GM12891 (cell line): ENCODE measurements around the gene CCDC9B.

ENCODE experiments used
- DNase-seq: peaks from one replicate; pipeline ENCODE4 v3.0.0; 2011; ENCODE audit warnings: low spot score; ENCODE audit not compliant: insufficient read length
- FAIRE-seq: peaks from 2 replicates; lab custom pipeline; 2011; peaks lifted over from hg19 to GRCh38; lab: Jason Lieb, UNC
- PAX5 ChIP-seq: IDR thresholded peaks from 2 replicates; pipeline ENCODE4 v1.6.1; 2011; ENCODE audit warnings: low read length, moderate library complexity, mild to moderate bottlenecking; ENCODE audit not compliant: insufficient read depth, severe bottlenecking
- POLR2A ChIP-seq: IDR thresholded peaks from 2 replicates; pipeline ENCODE4 v1.6.1; 2011; ENCODE audit warnings: low read depth, low read length, control low read depth
- POLR2AphosphoS5 ChIP-seq: IDR thresholded peaks from 2 replicates; pipeline ENCODE4 v1.6.1; 2011; ENCODE audit warnings: low read depth, low read length, control low read depth
- POU2F2 ChIP-seq: IDR thresholded peaks from 2 replicates; pipeline ENCODE4 v1.6.1; 2011; ENCODE audit warnings: low read depth, mild to moderate bottlenecking, control low read depth, low read length, moderate library complexity
- SPI1 ChIP-seq: IDR thresholded peaks from 2 replicates; pipeline ENCODE4 v1.6.1; 2011; ENCODE audit warnings: low read depth, low read length, control low read depth
- TAF1 ChIP-seq: IDR thresholded peaks from 2 replicates; pipeline ENCODE4 v1.6.1; 2011; ENCODE audit warnings: low read depth, low read length, control low read depth

Gene CCDC9B

DNA sequence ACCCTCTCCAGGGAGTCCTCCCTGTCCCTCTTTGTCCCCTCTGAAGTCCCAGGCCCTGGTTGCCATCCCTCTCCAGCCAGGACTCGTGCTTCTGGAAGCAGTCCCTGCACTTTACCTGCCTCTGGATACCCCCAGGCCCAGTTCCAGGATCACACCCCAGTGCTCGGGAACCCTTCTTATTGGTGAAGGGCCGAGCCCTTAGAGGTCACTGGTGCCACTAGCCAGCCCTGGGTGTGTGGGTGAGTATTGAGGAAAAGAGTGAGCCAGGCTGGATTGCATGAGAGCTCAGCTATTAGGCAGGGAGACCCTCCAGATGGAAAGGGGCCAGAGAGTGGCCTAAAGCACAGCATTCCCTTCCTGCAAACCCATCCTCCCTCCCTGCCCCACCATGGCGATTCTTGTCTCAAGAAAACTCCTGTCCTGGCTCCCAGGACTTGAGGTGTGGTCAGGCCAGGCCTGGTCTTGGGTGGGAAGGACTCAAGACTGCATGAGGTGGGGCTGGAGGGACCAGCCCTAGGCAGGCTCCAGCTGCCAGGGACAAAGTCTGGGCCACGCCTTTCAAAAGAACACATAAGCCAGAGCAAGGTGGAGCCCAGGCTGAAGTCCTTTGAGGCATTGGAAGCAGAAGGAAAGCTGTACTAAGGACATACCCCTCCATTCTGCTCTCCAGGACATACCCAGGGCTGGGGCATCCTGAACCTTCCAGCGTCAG, 5.3 kb upstream of the CCDC9B start:
- DNase-seq, result no peak
- TF ChIP-seq POU2F2 (no peak), POLR2AphosphoS5 (no peak), TAF1 (no peak), SPI1 (no peak), POLR2A (no peak), PAX5 (no peak)
- no peak for FAIRE-seq

- TF ChIP-seq SPI1 (no peak), POU2F2 (no peak), POLR2AphosphoS5 (no peak), PAX5 (no peak), POLR2A (no peak), TAF1 (no peak)
- FAIRE-seq (no peak), DNase-seq (no peak)
These were observed 4.6 kb upstream of the CCDC9B start for GRCh38 chr15:40345225-40345866.

DNA sequence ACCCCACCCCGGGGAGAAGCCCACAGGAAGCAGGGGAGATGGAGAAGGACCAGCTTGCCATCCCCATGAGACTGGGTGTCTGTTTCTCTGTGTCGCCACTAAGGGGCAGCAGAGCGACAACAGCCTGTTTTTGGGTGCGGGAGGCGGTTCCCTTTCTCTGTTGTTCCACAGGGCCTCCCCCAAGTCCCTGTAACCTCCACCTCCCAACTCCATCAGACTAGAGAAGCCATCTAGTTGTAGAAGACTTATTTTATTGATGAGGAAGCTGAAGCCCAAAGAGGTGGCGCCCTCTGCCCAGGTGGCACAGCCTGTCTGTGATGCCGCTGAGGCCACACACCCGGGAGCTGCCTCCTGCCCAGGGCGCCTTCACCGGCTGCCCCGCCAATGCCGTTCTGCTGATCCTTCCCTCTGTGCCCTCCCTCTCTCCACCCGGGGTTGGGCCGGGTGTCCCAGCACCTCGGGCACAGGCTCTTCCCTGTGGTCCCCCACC, 3.9 kb upstream of the CCDC9B start:
- peak; percentile 92 for FAIRE-seq
- peak; percentile 84 for DNase-seq
- TF ChIP-seq SPI1 (0 out of 2 replicates have a peak, but pooled peaks have one; percentile 15), POLR2AphosphoS5 (no peak), POU2F2 (no peak)

DNA sequence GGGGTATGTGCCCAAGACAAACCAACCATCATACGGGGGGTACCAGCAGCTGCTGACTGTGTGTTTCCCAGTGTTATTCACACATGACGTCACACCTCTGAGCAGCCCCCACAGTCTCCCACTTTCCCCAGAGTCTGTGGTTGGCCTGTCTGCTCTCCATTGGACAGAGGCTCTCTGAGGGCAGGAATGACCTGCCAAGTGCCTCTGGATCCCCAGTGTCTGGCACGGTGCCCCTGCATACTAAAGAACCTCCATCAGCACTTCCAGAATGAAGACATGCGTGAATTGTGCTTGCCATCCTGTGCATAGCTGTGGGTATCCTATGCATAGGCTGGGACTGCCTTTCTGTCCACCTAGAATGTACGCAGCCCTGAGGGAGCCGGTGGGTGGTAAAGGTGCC, 3.5 kb upstream of the CCDC9B start:
- FAIRE-seq (no peak), DNase-seq (no peak)
- TF ChIP-seq POU2F2 (no peak), PAX5 (no peak), TAF1 (no peak), POLR2AphosphoS5 (no peak)

DNA sequence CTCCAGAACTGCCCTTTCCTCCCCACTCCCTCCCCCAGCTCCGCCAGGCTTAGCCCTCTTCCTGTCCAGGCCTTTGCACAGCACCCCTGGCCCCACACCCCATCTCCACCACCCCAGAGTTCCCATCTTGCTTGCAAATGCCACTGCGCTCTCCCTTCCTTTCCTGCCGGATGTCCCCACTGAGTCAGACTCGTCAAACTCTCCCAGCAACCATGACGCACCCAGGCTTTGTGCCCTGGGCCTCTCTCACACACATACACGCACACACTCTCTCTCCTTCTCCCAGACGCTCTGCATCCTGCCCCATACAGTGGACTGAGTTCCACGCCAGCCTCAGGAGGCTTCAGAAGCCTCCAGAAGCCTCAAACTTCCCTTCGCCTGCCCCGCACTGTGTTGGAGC, 2.8 kb upstream of the CCDC9B start:
- DNase-seq, result no peak
- no peak for FAIRE-seq
- no peak for TF ChIP-seq PAX5
- TF ChIP-seq POU2F2, result no peak
- TF ChIP-seq TAF1, result no peak
- TF ChIP-seq POLR2A, result no peak
- TF ChIP-seq POLR2AphosphoS5, result no peak
- no peak for TF ChIP-seq SPI1

- no peak for TF ChIP-seq POLR2AphosphoS5
- TF ChIP-seq SPI1, result no peak
- TF ChIP-seq TAF1, result no peak
- no peak for TF ChIP-seq POU2F2
- FAIRE-seq, result no peak
- DNase-seq, result no peak
These were observed 1.9 kb upstream of the CCDC9B start for GRCh38 chr15:40342416-40343320.

- DNase-seq, result no peak
- no peak for TF ChIP-seq POLR2A
- no peak for TF ChIP-seq SPI1
- no peak for TF ChIP-seq PAX5
- no peak for TF ChIP-seq POU2F2
- FAIRE-seq, result no peak
These were observed 550 bp downstream of the CCDC9B start for GRCh38 chr15:40340038-40340739.

- TF ChIP-seq POU2F2 (no peak), POLR2AphosphoS5 (no peak), PAX5 (no peak), POLR2A (no peak), TAF1 (no peak), SPI1 (no peak)
- DNase-seq, result no peak
- no peak for FAIRE-seq
These were observed 1.2 kb downstream of the CCDC9B start for GRCh38 chr15:40339621-40339945.

DNA sequence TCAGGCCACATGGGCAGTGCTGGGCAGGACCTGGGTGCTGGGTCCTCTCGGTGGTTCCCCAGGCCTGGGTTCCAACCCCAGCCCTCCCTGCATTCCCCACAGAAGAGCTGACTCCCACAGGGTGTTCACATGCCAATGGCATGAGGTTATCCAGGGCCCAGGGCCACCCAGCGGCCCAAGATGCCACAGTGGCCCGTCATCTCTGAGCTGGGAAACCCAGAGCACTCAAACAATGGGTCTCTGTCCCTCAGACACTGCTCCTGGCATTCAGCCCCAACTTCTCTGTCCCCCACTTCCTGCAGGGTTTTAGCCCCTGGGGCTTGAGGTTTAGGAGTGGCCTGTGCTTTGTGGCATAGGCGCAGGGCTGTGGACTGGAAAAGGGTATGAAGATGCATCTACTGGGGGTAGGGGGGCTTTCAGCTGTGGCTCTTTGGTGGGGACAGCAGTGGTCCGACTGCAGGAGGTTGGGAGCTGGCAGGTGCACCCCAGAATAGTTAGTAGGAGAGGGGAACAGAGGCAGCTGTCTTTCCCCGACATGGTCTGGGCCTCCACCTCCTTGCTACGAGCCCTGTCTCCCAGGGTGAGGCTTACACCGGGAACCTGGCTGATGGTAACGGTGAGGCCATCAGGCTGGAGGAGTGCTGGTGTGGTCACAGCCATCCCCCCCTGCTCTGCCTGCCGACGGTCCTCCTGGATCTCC, 1.7 kb downstream of the CCDC9B start:
- DNase-seq, result no peak
- no peak for FAIRE-seq
- TF ChIP-seq PAX5 (no peak), TAF1 (no peak), POU2F2 (no peak), POLR2AphosphoS5 (no peak), POLR2A (no peak), SPI1 (no peak)
